GM18868 (cell line): Measurements from ENCODE around the gene MAPKAP1.
"Not testable (repeated sequence)": the region's sequence is repeated elsewhere in the genome, so short reads cannot be mapped to it uniquely, and the experiment has no call there.

Experiments
- ATAC-seq: cut with Tn5 transposase; IDR thresholded peaks from one replicate; pipeline ENCODE4 v1.9.1; 2021; ENCODE audit warnings: mild to moderate bottlenecking, moderate library complexity; ENCODE audit not compliant: unreplicated experiment

MAPKAP1 gene

GRCh38 chr9:125404733-125405132, 302.3 kb downstream of the MAPKAP1 start:
- no peak for ATAC-seq

- ATAC-seq = no peak
These were observed 306.0 kb downstream of the MAPKAP1 start for GRCh38 chr9:125400725-125401716.

GRCh38 chr9:125400232-125400631, 306.8 kb downstream of the MAPKAP1 start:
- not testable (repeated sequence) for ATAC-seq

- ATAC-seq = no peak
These were observed 307.3 kb downstream of the MAPKAP1 start for GRCh38 chr9:125399666-125400065.

GRCh38 chr9:125399165-125399564, 307.8 kb downstream of the MAPKAP1 start:
- no peak for ATAC-seq

- no peak for ATAC-seq
These were observed 308.8 kb downstream of the MAPKAP1 start for GRCh38 chr9:125398243-125398642.

GRCh38 chr9:125397736-125398135, 309.3 kb downstream of the MAPKAP1 start:
- ATAC-seq = no peak

- ATAC-seq = no peak
These were observed 310.2 kb downstream of the MAPKAP1 start for GRCh38 chr9:125396799-125397198.

- no peak for ATAC-seq
These were observed 313.6 kb downstream of the MAPKAP1 start for GRCh38 chr9:125393426-125393825.

GRCh38 chr9:125391704-125392103, 315.3 kb downstream of the MAPKAP1 start:
- ATAC-seq = no peak

GRCh38 chr9:125388978-125389377, 318.0 kb downstream of the MAPKAP1 start:
- ATAC-seq = no peak

- ATAC-seq = no peak
These were observed 319.0 kb downstream of the MAPKAP1 start for GRCh38 chr9:125387861-125388524.
